ENCODE measurements around the gene CSTB.

CSTB gene

DNA sequence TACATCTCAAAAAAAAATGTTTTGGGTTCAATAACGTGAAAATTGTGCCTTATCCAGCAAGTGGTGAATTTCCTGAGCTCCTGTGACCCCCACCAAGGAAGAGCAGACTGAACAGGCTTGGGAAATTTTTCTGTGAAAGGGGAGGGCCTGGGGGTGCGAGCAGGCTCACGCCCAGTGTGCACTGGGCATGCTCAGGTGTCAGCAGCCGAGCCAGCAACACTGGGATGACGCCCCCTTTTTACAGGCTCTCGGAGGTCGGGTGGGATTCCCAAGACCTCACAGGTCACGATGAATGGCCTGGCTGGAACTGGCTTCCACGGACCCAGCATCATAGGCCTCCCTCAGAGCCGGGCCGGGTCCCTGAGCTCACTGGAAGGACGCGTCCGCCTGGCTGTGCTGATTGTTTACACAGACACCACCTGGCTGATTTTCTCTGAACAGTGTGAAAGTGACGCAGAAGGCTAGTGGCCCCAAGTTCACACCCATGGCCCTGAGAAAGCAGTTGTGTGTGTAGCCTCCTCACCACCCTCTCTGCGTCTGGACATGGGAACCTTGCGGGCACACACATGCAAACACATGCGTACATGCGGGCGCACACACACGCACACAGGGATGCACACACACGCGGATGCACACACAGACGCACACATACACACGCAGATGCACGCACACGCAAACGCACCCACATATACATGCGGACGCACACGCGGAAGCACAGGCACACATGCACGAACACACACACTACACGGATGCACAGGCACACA lies 9.2 kb downstream of the CSTB start:
- peaks cover 2 to 12% of the 10 kb centered on the region in 2 donors for H3K36me3 ChIP-seq (replicated peaks in 1 of 2; ENCODE audit: control insufficient read depth in 2 of 2, insufficient read depth in 2 of 2, low read length in 2 of 2)
- H3K4me3 ChIP-seq (ENCODE audit: low read length in 2 of 2): no peak overlapping the region
- H3K27ac ChIP-seq (replicated peaks; ENCODE audit: low read length): peak overlapping the region; percentile 10
- peak overlapping the region; percentile 76 for H3K14ac ChIP-seq (ENCODE audit: low read length)
- H3K4me1 ChIP-seq (ENCODE audit: control insufficient read depth in 2 of 2, insufficient read depth in 1 of 2, low read depth in 1 of 2, low read length in 2 of 2): peaks cover 16 to 23% of the 10 kb centered on the region in 2 donors
- H3K9me3 ChIP-seq (replicated peaks in 1 of 2; ENCODE audit: control insufficient read depth in 2 of 2, insufficient read depth in 1 of 2, low read depth in 1 of 2, low read length in 2 of 2): peaks cover 4 to 5% of the 10 kb centered on the region in 2 donors
- peak overlapping the region; percentile 97 for H4K8ac ChIP-seq (ENCODE audit: low read depth, low read length)
- H3K18ac ChIP-seq (ENCODE audit: low read length): peak overlapping the region; percentile 5
- H2BK12ac ChIP-seq (ENCODE audit: low read length): peak overlapping the region; percentile 2
- peak overlapping the region; percentile 90 for H3K9ac ChIP-seq (ENCODE audit: low read depth, low read length, poor library complexity)
- H3K27me3 ChIP-seq (ENCODE audit: control insufficient read depth in 3 of 3, insufficient read depth in 3 of 3, low read depth in 1 of 3, low read length in 3 of 3): no peaks in the 10 kb centered on the region
- no peak overlapping the region for H3K4me2 ChIP-seq (ENCODE audit: insufficient read depth, low read length, poor library complexity, severe bottlenecking)
- no CpG with 5 or more reads among the region's 34 CpGs for WGBS, 2 donors (ENCODE audit: extremely low coverage in 2 of 2, insufficient read length in 2 of 2, insufficient replicate concordance in 1 of 2)
- no peak for DNase-seq (ENCODE audit: low spot score)
- H4K91ac ChIP-seq (ENCODE audit: low read depth, low read length, poor library complexity): peak overlapping the region; percentile 34
- H2AK5ac ChIP-seq (ENCODE audit: low read depth, low read length): peak overlapping the region; percentile 98
- H2BK5ac ChIP-seq (ENCODE audit: low read length): no peak overlapping the region
- H2BK120ac ChIP-seq (ENCODE audit: low read depth, low read length): no peak overlapping the region
- no peaks in the 10 kb centered on the region for H3K79me1 ChIP-seq (ENCODE audit: low read depth, low read length)
- peak overlapping the region; percentile 91 for H3K4ac ChIP-seq (ENCODE audit: low read length)
- H2BK15ac ChIP-seq (ENCODE audit: low read length): peak overlapping the region; percentile 80
- peak overlapping the region; percentile 66 for H3K23ac ChIP-seq (ENCODE audit: low read depth, low read length, poor library complexity)
- peak overlapping the region; percentile 32 for H2AFZ ChIP-seq (ENCODE audit: low read length)

DNA sequence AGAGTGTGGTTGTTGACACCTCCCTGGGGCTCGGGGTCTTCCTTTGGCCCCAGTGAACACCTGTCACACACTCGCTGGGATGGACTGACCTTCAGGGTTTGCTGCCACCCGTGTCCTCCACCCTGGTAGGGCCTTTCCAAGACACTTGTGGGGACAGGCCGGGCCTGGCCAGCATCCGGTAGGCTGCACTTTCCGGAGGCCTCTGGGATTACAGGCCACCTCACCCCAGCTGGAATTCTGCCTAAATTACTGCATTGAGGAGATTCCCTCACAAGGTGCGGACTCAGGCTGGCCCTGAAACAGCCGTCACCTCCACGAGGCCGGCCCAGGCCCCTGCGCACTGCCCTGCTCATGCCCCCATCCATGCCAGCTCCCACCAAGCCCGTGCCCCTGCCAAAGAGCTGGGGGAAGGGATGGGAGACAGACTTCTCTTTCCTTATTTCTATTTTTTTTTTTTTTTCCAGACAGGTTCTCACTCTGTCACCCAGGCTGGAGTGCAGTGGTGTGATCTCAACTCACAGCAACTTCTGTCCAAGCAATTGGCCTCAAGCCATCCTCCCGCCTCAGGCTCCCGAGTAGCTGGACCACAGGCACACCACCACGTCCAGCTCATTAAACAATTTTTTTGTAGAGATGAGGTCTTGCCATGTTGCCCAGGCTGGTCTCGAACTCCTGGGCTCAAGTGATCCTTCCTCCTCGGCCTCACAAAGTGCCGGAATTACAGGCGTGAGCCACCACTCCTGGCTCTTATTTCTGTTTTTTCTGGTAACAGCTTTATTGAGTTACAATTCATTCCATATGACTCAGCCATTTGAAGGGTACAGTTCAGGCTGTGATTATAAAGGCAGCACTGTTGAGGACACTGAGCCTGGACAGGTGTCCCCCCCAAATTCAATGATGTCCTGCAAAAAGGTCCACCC lies 11.3 kb downstream of the CSTB start:
- no peak overlapping the region for H3K4me2 ChIP-seq (ENCODE audit: insufficient read depth, low read length, poor library complexity, severe bottlenecking)
- H3K36me3 ChIP-seq (replicated peaks in 1 of 2; ENCODE audit: control insufficient read depth in 2 of 2, insufficient read depth in 2 of 2, low read length in 2 of 2): peaks cover 2 to 17% of the 10 kb centered on the region in 2 donors
- no peak overlapping the region for H3K4me3 ChIP-seq (ENCODE audit: low read length in 2 of 2)
- peaks cover 4 to 5% of the 10 kb centered on the region in 2 donors for H3K9me3 ChIP-seq (replicated peaks in 1 of 2; ENCODE audit: control insufficient read depth in 2 of 2, insufficient read depth in 1 of 2, low read depth in 1 of 2, low read length in 2 of 2)
- H4K91ac ChIP-seq (ENCODE audit: low read depth, low read length, poor library complexity): no peak overlapping the region
- DNase-seq (ENCODE audit: low spot score): no peak
- H3K4ac ChIP-seq (ENCODE audit: low read length): no peak overlapping the region
- H3K23ac ChIP-seq (ENCODE audit: low read depth, low read length, poor library complexity): no peak overlapping the region
- H3K27me3 ChIP-seq (ENCODE audit: control insufficient read depth in 3 of 3, insufficient read depth in 3 of 3, low read depth in 1 of 3, low read length in 3 of 3): no peaks in the 10 kb centered on the region
- H3K79me1 ChIP-seq (ENCODE audit: low read depth, low read length): no peaks in the 10 kb centered on the region
- no peak overlapping the region for H2AFZ ChIP-seq (ENCODE audit: low read length)
- H2AK5ac ChIP-seq (ENCODE audit: low read depth, low read length): no peak overlapping the region
- peaks cover 16 to 23% of the 10 kb centered on the region in 2 donors for H3K4me1 ChIP-seq (ENCODE audit: control insufficient read depth in 2 of 2, insufficient read depth in 1 of 2, low read depth in 1 of 2, low read length in 2 of 2)
- WGBS, 2 donors (ENCODE audit: extremely low coverage in 2 of 2, insufficient read length in 2 of 2, insufficient replicate concordance in 1 of 2): no CpG with 5 or more reads among the region's 19 CpGs
- no peak overlapping the region for H3K14ac ChIP-seq (ENCODE audit: low read length)
- H2BK12ac ChIP-seq (ENCODE audit: low read length): no peak overlapping the region
- no peak overlapping the region for H3K9ac ChIP-seq (ENCODE audit: low read depth, low read length, poor library complexity)
- H2BK120ac ChIP-seq (ENCODE audit: low read depth, low read length): no peak overlapping the region
- no peak overlapping the region for H2BK15ac ChIP-seq (ENCODE audit: low read length)
- H2BK5ac ChIP-seq (ENCODE audit: low read length): no peak overlapping the region
- H4K8ac ChIP-seq (ENCODE audit: low read depth, low read length): no peak overlapping the region
- H3K27ac ChIP-seq (replicated peaks; ENCODE audit: low read length): no peak overlapping the region
- H3K18ac ChIP-seq (ENCODE audit: low read length): no peak overlapping the region

GRCh38 chr21:43763901-43764523 lies 12.1 kb downstream of the CSTB start:
- Histone ChIP-seq H3K9me3 (replicated peaks in 1 of 2; ENCODE audit: control insufficient read depth in 2 of 2, insufficient read depth in 1 of 2, low read depth in 1 of 2, low read length in 2 of 2) (peaks cover 4 to 5% of the 10 kb centered on the region in 2 donors), H3K4me2 (ENCODE audit: insufficient read depth, low read length, poor library complexity, severe bottlenecking) (no peak overlapping the region), H3K14ac (ENCODE audit: low read length) (no peak overlapping the region), H3K9ac (ENCODE audit: low read depth, low read length, poor library complexity) (no peak overlapping the region), H3K36me3 (replicated peaks in 1 of 2; ENCODE audit: control insufficient read depth in 2 of 2, insufficient read depth in 2 of 2, low read length in 2 of 2) (peaks cover 2 to 21% of the 10 kb centered on the region in 2 donors), H2AFZ (ENCODE audit: low read length) (no peak overlapping the region), H3K4me1 (ENCODE audit: control insufficient read depth in 2 of 2, insufficient read depth in 1 of 2, low read depth in 1 of 2, low read length in 2 of 2) (peaks cover 16 to 23% of the 10 kb centered on the region in 2 donors), H3K79me1 (ENCODE audit: low read depth, low read length) (no peaks in the 10 kb centered on the region), H3K4ac (ENCODE audit: low read length) (no peak overlapping the region), H2BK15ac (ENCODE audit: low read length) (no peak overlapping the region), H2AK5ac (ENCODE audit: low read depth, low read length) (no peak overlapping the region), H2BK120ac (ENCODE audit: low read depth, low read length) (no peak overlapping the region), H3K4me3 (ENCODE audit: low read length in 2 of 2) (no peak overlapping the region), H3K18ac (ENCODE audit: low read length) (no peak overlapping the region), H3K27ac (replicated peaks; ENCODE audit: low read length) (no peak overlapping the region), H4K8ac (ENCODE audit: low read depth, low read length) (no peak overlapping the region), H3K27me3 (ENCODE audit: control insufficient read depth in 3 of 3, insufficient read depth in 3 of 3, low read depth in 1 of 3, low read length in 3 of 3) (no peaks in the 10 kb centered on the region), H2BK12ac (ENCODE audit: low read length) (no peak overlapping the region), H2BK5ac (ENCODE audit: low read length) (no peak overlapping the region), H3K23ac (ENCODE audit: low read depth, low read length, poor library complexity) (no peak overlapping the region), H4K91ac (ENCODE audit: low read depth, low read length, poor library complexity) (no peak overlapping the region)
- WGBS, 2 donors (ENCODE audit: extremely low coverage in 2 of 2, insufficient read length in 2 of 2, insufficient replicate concordance in 1 of 2): no CpG with 5 or more reads among the region's 10 CpGs
- DNase-seq (ENCODE audit: low spot score): no peak
